Keratinocyte (primary cell): Measurements from ENCODE around the gene ARID1B. TPM values are rescaled to one million over a fixed set of nuclear protein-coding genes. Genes with fewer than 3 reads are reported as not detected.

Experiments
- DNase-seq: peaks from one replicate; pipeline ENCODE4 v3.0.0-alpha.2; 2011; ENCODE audit warnings: low read depth, missing footprints, low spot score
- FAIRE-seq: peaks from 2 replicates; lab custom pipeline; 2011; peaks lifted over from hg19 to GRCh38; lab: Jason Lieb, UNC
- H2AFZ ChIP-seq: 2 replicates; pipeline ENCODE4 v1.6.0; 2012; ENCODE audit warnings: low read length, control low read depth, inconsistent platforms; ENCODE audit not compliant: control insufficient read depth
- H3K27ac ChIP-seq: 2 replicates; pipeline ENCODE4 v1.5.1; 2011; ENCODE audit warnings: low read length; ENCODE audit not compliant: control insufficient read depth, insufficient read depth
- H3K27me3 ChIP-seq: 3 replicates; pipeline ENCODE4 v1.6.0; 2011; ENCODE audit warnings: low read length; ENCODE audit not compliant: control insufficient read depth, insufficient read depth; ENCODE audit errors: extremely low read depth
- H3K36me3 ChIP-seq, 2 experiments: 2 replicates in 1 of 2; 3 replicates in 1 of 2; pipeline ENCODE4 v1.5.1; 2011; ENCODE audit warnings: low read length in 2 of 2, mild to moderate bottlenecking in 1 of 2; ENCODE audit not compliant: control insufficient read depth in 2 of 2, insufficient read depth in 2 of 2; ENCODE audit errors: extremely low read depth in 1 of 2
- H3K4me1 ChIP-seq: 3 replicates; pipeline ENCODE4 v1.5.1; 2011; ENCODE audit warnings: low read length; ENCODE audit not compliant: control insufficient read depth, insufficient read depth; ENCODE audit errors: extremely low read depth
- H3K4me2 ChIP-seq: 3 replicates; pipeline ENCODE4 v1.6.0; 2011; ENCODE audit warnings: low read depth, low read length; ENCODE audit not compliant: control insufficient read depth, insufficient read depth; ENCODE audit errors: extremely low read depth
- H3K4me3 ChIP-seq, 3 experiments: fragments of 200-600 bp in 1 of 3; sonication (generic) in 1 of 3; 2 replicates in 2 of 3; 3 replicates in 1 of 3; pipeline ENCODE4 v1.5.1; 2011 to 2016; ENCODE audit warnings: low read length in 3 of 3, mild to moderate bottlenecking in 3 of 3, control low read depth in 2 of 3, inconsistent platforms in 1 of 3, low read depth in 1 of 3, mixed read lengths in 1 of 3, mixed run types in 1 of 3, moderate library complexity in 1 of 3; ENCODE audit not compliant: control insufficient read depth in 2 of 3, insufficient read depth in 2 of 3; ENCODE audit errors: extremely low read depth in 1 of 3
- H3K79me2 ChIP-seq: 2 replicates; pipeline ENCODE4 v1.6.0; 2012; ENCODE audit warnings: low read length; ENCODE audit not compliant: control insufficient read depth, insufficient read depth
- H3K9ac ChIP-seq: 3 replicates; pipeline ENCODE4 v1.6.0; 2011; ENCODE audit warnings: low read length; ENCODE audit not compliant: control insufficient read depth, insufficient read depth; ENCODE audit errors: extremely low read depth
- H3K9me1 ChIP-seq: 3 replicates; pipeline ENCODE4 v1.6.0; 2011; ENCODE audit warnings: low read length; ENCODE audit not compliant: control insufficient read depth, insufficient read depth; ENCODE audit errors: extremely low read depth
- H3K9me3 ChIP-seq: 2 replicates; pipeline ENCODE4 v1.5.1; 2012; ENCODE audit warnings: low read depth, low read length; ENCODE audit not compliant: control insufficient read depth
- H4K20me1 ChIP-seq: 3 replicates; pipeline ENCODE4 v1.6.0; 2011; ENCODE audit warnings: low read length; ENCODE audit not compliant: control insufficient read depth, insufficient read depth; ENCODE audit errors: extremely low read depth
- CTCF ChIP-seq, 3 experiments: IDR thresholded peaks in 1 of 3; conservative IDR thresholded peaks in 1 of 3; optimal IDR thresholded peaks in 1 of 3; 2 replicates in 2 of 3; 3 replicates in 1 of 3; pipeline versions ENCODE3 to v1.5.1; 2011; ENCODE audit warnings: low read length in 3 of 3, mild to moderate bottlenecking in 3 of 3, moderate library complexity in 2 of 3, control low read depth in 1 of 3, inconsistent platforms in 1 of 3; ENCODE audit not compliant: insufficient read depth in 2 of 3; ENCODE audit errors: extremely low read depth in 1 of 3
- EZH2 ChIP-seq: IDR thresholded peaks from one replicate; pipeline ENCODE4 v1.6.1; 2012; ENCODE audit warnings: inconsistent platforms, mild to moderate bottlenecking, low read length, moderate library complexity
- dilution Hi-C: fragments of 300-500 bp; cut with MboI; formaldehyde crosslinking; loops from one replicate; pipeline ENCODE4 v1.7.0; 2020; ENCODE audit warnings: low sequenced_read_pairs; ENCODE audit not compliant: extremely low pct_ligation_motif_present
- polyA plus RNA-seq, 5 experiments: library from polyadenylated mRNA; depleted of rRNA in 3 of 5; stranded (reverse) in 3 of 5; stranded (forward) in 1 of 5; unstranded in 1 of 5; fragments of >200 nt; gene quantifications; 1 replicate in 1 of 5; 2 replicates in 3 of 5; 3 replicates in 1 of 5; pipeline versions ENCODE4 v1.2.1 to v1.2.3, GENCODE V29; 2011 to 2012; ENCODE audit warnings: missing spikeins in 2 of 5, low read depth in 1 of 5, low replicate concordance in 1 of 5

The ARID1B gene
- polyA plus RNA-seq, 1 donor (not counting 4 experiments of a cell fraction or from before 2014, with no cell fraction given), result 14.9 TPM

GRCh38 chr6:156807795-156808194 lies 30.6 kb downstream of the ARID1B start:
- FAIRE-seq (no peak), DNase-seq (no peak)
- Histone ChIP-seq H4K20me1 (no peaks in the 10 kb centered on the region), H3K36me3 (no peaks in the 10 kb centered on the region), H3K27me3 (no peaks in the 10 kb centered on the region), H3K4me2 (no peak overlapping the region), H3K4me1 (no peaks in the 10 kb centered on the region), H3K27ac (no peak overlapping the region), H3K9ac (no peak overlapping the region), H2AFZ (no peak overlapping the region), H3K79me2 (peaks cover 84% of the 10 kb centered on the region), H3K9me1 (no peaks in the 10 kb centered on the region), H3K9me3 (no peaks in the 10 kb centered on the region), H3K4me3 (no peak overlapping the region)
- TF ChIP-seq CTCF (optimal IDR thresholded peaks at IDR 0.05 in 1 of 3, IDR thresholded peaks at IDR 0.05 in 1 of 3, conservative IDR thresholded peaks at IDR 0.05 in 1 of 3; ENCODE audit: extremely low read depth in 1 of 3, insufficient read depth in 2 of 3, low read length in 3 of 3), result no peak
- TF ChIP-seq EZH2, result no peak
- dilution Hi-C loops, result no loop called here

- Histone ChIP-seq H3K27ac (no peak overlapping the region), H3K4me3 (no peak overlapping the region), H3K9me1 (no peaks in the 10 kb centered on the region), H2AFZ (no peak overlapping the region), H3K9me3 (no peaks in the 10 kb centered on the region), H3K9ac (no peak overlapping the region), H4K20me1 (no peaks in the 10 kb centered on the region), H3K4me1 (no peaks in the 10 kb centered on the region), H3K4me2 (no peak overlapping the region), H3K36me3 (no peaks in the 10 kb centered on the region), H3K79me2 (peaks cover 81% of the 10 kb centered on the region), H3K27me3 (no peaks in the 10 kb centered on the region)
- FAIRE-seq, result no peak
- dilution Hi-C loops, result no loop called here
- no peak for DNase-seq
- TF ChIP-seq EZH2, result no peak
- no peak for TF ChIP-seq CTCF (optimal IDR thresholded peaks at IDR 0.05 in 1 of 3, IDR thresholded peaks at IDR 0.05 in 1 of 3, conservative IDR thresholded peaks at IDR 0.05 in 1 of 3; ENCODE audit: extremely low read depth in 1 of 3, insufficient read depth in 2 of 3, low read length in 3 of 3)
These were observed 31.1 kb downstream of the ARID1B start for GRCh38 chr6:156808287-156808686.
